Measurements from ENCODE around the gene KIAA0513.
"Not testable (repeated sequence)": the region's sequence is repeated elsewhere in the genome, so short reads cannot be mapped to it uniquely, and the experiment has no call there.

Gene KIAA0513

GRCh38 chr16:85051067-85051581 is 23.5 kb downstream of the KIAA0513 start:
- DNase-seq (ENCODE audit: low read depth): no peak

- DNase-seq (ENCODE audit: low read depth): no peak
Observed at GRCh38 chr16:85051683-85052082, 24.1 kb downstream of the KIAA0513 start.

- no peak for DNase-seq (ENCODE audit: low read depth)
Observed at GRCh38 chr16:85052536-85052935, 24.9 kb downstream of the KIAA0513 start.

- DNase-seq (ENCODE audit: low read depth): not testable (repeated sequence)
Observed at GRCh38 chr16:85054321-85054720, 26.7 kb downstream of the KIAA0513 start.

GRCh38 chr16:85054948-85055492 is 27.4 kb downstream of the KIAA0513 start:
- DNase-seq (ENCODE audit: low read depth): no peak

GRCh38 chr16:85055493-85056210 is 28.1 kb downstream of the KIAA0513 start:
- peak; percentile 39 for DNase-seq (ENCODE audit: low read depth)

GRCh38 chr16:85056211-85056748 is 28.7 kb downstream of the KIAA0513 start:
- no peak for DNase-seq (ENCODE audit: low read depth)

GRCh38 chr16:85057212-85057889 is 29.8 kb downstream of the KIAA0513 start:
- no peak for DNase-seq (ENCODE audit: low read depth)

GRCh38 chr16:85057948-85058347 is 30.4 kb downstream of the KIAA0513 start:
- DNase-seq (ENCODE audit: low read depth): no peak

GRCh38 chr16:85058909-85059308 is 31.3 kb downstream of the KIAA0513 start:
- DNase-seq (ENCODE audit: low read depth): no peak

- DNase-seq (ENCODE audit: low read depth): no peak
Observed at GRCh38 chr16:85061566-85061965, 34.0 kb downstream of the KIAA0513 start.

- no peak for DNase-seq (ENCODE audit: low read depth)
Observed at GRCh38 chr16:85062323-85062722, 34.7 kb downstream of the KIAA0513 start.

GRCh38 chr16:85062845-85063244 is 35.2 kb downstream of the KIAA0513 start:
- DNase-seq (ENCODE audit: low read depth): no peak

GRCh38 chr16:85064186-85064585 is 36.6 kb downstream of the KIAA0513 start:
- no peak for DNase-seq (ENCODE audit: low read depth)

GRCh38 chr16:85065099-85065498 is 37.5 kb downstream of the KIAA0513 start:
- no peak for DNase-seq (ENCODE audit: low read depth)

- DNase-seq (ENCODE audit: low read depth): no peak
Observed at GRCh38 chr16:85066346-85066885, 38.8 kb downstream of the KIAA0513 start.

- DNase-seq (ENCODE audit: low read depth): no peak
Observed at GRCh38 chr16:85067024-85067423, 39.4 kb downstream of the KIAA0513 start.

- DNase-seq (ENCODE audit: low read depth): no peak
Observed at GRCh38 chr16:85067426-85067825, 39.8 kb downstream of the KIAA0513 start.

GRCh38 chr16:85068746-85069145 is 41.2 kb downstream of the KIAA0513 start:
- no peak for DNase-seq (ENCODE audit: low read depth)

GRCh38 chr16:85069171-85069570 is 41.6 kb downstream of the KIAA0513 start:
- DNase-seq (ENCODE audit: low read depth): no peak

- no peak for DNase-seq (ENCODE audit: low read depth)
Observed at GRCh38 chr16:85072076-85072860, 44.7 kb downstream of the KIAA0513 start.

GRCh38 chr16:85072947-85073346 is 45.4 kb downstream of the KIAA0513 start:
- DNase-seq (ENCODE audit: low read depth): no peak

Data from activated T-helper 9 cell treated with anti-CD3 and anti-CD28 coated beads, Interleukin-2, amount 50 U/mL, for 16 hours (primary cell).